Activated T-helper 1 cell treated with anti-CD3 and anti-CD28 coated beads, Interleukin-2, amount 50 U/mL, for 16 hours (primary cell): Measurements from ENCODE around the gene EFCAB13.

Experiments
- DNase-seq, 2 donors: peaks; one replicate each; pipeline ENCODE4 v3.0.0-alpha.2; 2020; ENCODE audit warnings: low read depth in 1 of 2, low spot score in 1 of 2

The EFCAB13 gene

DNA sequence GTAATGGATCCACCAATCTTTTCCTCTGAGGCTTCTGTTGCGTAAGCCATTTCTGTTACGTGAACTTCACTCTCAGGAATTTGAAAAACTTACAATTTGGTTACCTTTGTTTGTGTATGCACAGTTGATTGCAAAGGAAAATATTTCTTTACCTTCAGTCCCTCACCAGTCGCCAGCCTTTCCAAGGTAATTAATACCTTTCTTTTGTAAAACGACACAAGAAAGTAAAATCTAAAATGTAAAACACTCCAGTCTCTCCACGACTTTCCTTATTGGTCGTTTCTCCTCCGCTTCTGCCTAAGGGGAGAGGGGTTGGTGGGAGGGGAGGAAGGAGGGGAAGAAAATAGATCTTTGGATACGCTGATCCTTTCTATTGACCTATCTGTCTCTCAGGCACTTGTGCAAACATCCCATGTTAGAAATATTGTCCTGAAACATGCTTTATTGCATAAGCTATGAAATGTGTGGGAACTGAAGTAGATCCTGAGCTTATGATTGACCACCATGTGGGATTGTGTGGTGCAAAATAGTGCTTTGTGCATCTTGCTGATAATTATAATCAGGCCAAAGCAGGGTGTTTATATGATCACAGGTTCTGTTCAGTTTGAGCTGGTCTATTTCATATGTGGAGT lies 32.4 kb upstream of the EFCAB13 start:
- no peak for DNase-seq

DNA sequence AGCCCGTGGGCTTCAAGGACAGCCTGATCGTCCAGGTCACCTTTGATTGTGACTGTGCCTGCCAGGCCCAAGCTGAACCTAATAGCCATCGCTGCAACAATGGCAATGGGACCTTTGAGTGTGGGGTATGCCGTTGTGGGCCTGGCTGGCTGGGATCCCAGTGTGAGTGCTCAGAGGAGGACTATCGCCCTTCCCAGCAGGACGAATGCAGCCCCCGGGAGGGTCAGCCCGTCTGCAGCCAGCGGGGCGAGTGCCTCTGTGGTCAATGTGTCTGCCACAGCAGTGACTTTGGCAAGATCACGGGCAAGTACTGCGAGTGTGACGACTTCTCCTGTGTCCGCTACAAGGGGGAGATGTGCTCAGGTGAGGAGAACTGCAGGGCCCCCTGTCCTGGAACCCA lies 31.5 kb upstream of the EFCAB13 start:
- DNase-seq, result no peak

DNA sequence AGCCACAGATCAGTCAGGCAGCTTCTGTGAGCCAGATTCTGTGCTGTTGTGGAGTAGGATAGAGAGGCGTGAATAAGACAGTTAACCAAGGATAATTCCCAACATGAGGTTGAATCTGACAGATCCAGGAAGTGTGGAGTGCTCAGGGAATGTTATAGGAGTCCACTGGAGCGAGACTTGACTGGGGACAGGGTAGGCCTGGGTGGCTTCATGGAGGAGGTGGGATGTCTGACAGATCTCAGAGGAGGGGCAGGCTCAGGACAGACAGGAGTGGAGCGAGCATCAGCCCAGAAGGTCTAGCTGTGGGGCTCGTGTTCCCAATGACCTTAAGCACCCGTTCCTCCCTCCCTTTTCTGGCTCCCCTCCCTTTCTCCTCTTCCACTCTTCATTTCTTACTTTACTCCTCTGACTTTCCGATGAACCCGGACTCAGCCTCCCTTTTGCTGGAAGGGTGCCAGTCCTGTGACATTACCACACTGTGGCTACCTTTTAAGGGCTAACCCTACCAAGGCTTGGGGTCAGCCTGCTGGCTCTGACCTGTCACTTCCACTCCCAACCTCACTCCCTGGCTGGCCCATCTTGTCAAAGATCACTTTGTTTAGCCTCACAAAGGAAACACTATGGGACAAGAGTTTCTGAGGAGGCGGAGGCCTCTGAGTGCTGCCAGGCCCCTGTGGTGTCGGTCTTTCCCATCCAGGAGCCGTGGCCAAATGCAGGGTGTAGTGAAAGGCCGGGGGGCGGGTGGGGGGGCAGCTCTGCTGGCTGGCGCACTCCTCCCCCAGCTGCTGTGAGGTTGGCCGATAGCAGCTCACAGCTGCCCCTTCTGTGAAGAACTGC lies 28.5 kb upstream of the EFCAB13 start:
- no peak for DNase-seq

DNA sequence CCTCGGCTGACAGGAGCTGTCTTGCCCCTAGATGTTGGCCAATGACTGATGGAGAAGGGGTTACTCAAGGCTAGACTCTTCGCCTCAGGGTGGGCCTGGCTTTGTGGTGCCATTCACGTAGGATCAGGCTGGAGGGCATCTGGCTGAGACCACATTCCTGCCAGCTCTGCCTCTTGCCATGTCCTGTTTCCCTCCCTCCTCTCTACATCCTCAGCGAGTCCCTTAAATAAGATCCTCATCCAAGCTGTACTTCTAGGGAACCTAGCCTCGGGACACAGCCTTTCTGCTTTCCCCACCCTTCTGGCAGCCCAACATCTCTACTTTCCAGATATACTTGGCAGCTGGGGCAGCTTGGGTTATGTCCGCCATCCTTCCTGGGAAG lies 27.9 kb upstream of the EFCAB13 start:
- DNase-seq, result no peak

DNA sequence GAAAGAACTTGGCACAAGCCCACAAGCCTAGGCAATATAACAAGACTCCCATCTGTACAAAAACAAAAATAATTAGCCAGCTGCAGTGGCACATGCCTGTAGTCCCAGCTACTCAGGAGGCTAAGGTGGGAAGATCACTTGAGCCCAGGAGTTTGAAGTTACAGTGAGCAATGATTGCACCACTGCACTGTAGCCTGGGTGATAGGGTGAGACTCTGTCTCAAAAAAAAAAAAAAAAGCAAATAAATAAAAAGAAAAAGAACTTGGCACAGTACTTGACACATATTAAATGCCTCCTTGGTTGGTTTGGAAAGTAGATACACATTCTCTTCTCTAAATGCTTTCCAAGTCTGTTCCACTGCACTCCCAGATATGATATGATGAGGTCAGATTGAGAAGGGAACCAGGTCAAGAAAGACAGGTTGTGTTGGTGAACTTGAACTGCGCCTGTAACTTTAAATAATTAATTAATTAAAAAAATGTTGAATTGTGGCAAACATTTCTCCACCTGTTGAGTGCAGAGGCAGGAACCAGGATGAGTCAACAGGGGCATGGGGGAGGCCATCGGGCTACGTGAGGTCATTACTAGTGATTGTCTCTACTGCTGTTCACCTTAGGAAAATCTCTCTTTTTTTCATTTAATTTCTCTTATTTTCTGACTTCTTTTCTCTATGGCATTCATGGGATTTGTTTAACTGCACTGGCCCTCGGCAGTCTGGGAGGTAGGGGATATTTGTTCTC lies 25.9 kb upstream of the EFCAB13 start:
- no peak for DNase-seq

DNA sequence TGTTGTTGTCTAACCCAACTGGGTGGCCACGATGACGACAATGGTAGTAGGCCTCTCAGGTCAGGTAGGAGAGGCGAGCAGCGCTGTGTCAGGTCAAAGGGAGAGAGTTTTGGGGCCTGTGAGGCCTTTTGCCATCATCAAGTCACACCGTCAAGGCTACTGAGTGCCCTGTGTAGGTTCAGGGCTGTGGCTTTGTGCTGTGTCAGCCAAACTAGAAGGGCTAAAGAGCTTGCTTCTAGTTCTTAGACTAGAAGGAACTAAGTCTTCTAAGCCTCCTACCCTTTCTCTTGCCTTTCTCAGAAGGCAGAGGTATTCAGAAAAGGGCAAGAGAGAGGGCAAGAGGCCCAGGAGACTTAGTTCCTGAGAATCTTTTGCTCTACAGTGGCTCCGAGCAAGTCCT lies 25.0 kb upstream of the EFCAB13 start:
- DNase-seq, result no peak

DNA sequence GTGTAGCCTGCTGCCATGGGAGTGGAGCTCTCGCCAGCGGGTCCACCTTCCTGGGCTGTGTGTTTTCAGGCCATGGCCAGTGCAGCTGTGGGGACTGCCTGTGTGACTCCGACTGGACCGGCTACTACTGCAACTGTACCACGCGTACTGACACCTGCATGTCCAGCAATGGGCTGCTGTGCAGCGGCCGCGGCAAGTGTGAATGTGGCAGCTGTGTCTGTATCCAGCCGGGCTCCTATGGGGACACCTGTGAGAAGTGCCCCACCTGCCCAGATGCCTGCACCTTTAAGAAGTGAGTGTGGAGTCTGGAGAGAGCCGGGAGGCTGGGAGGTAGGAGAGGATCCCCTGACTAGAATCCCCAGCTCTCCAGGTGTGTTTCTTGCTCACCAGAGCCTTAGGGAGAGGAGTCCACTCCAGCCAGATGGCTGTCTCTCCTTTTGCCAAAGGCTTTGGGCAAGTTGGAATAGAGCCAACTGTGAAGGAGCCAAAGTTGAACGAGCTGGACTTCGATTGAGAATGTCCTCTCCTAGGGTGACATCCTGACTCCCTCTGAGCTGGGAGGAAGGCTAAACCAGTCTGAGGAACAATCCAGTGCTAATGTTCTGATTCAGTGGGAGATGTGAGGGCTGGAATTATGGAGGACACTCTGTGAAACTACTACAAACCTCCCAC lies 24.4 kb upstream of the EFCAB13 start:
- DNase-seq, result no peak

DNA sequence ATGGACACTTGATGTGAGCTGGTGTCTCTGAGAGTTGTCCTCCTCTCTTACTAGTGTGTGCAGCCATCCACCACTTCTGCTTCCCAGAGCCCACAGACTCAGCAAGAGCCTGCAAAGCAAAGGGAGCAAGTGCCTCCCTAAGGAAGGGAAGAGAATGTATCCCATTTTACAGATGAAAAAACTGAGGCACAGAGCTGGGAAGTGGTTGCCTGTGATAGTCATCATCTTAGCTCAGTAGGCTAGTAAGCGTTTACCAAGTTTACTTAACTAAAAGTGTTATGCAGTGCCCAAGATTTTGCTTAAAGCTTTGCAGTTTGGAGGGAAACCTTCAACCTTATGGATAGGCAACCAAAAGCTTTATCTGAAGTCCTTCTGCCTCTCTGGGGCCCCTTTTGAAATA lies 23.0 kb upstream of the EFCAB13 start:
- no peak for DNase-seq

DNA sequence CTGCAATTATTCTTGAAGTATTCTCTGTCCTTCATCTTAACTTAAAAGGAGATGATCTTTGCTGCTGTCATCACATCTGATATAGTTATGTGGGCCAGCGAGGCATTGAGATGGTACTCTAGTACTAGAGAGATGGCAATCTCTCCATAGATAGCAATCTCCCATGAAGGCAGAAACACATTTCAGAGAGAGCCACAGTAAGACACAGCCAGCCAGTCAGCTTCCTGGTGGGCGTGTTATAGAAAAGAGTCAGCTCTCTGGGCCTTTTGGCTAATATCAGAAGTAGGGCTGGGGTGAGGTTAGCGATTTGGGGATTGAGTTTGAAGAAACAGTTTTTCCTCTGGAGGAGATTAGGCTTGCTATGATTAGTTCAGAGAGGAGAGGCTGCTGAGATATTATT lies 22.6 kb upstream of the EFCAB13 start:
- DNase-seq, result no peak

DNA sequence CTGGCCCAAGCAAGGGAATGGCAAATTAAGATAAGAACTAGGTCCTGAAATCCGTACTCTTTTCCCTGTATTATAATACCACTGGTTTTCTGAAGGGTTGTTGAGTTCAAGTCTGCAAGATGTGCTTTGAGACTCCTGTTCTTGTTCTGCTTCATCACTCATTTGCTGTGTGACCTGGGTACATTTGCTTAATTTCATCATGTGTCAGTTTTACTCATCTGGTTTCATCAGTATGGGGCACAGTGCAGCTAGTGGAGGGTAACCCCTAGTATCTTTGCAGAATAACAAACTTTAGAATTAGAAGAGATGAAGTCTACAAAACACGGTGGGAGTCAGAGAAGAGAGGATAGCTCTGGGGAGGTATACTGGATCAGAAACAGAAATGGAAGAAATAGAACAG lies 21.9 kb upstream of the EFCAB13 start:
- no peak for DNase-seq

DNA sequence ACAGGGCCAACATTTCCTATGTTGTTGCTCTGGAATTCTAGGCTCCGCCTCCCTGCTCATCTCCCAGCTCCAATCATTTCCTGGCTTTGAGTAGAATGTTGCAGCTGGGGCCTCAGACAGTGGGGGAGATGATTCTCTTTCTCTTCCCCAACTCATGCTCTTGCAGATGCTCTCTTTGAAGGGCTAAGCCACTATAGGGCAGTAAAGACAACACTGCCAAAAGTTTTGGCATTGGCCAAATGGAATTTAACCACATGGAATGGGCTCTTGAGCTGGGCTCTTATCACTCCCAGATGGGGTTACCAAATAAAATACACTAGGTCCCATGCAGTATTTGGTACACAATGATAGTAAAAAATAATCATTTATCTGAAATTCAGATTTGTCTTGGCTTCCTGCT lies 19.6 kb upstream of the EFCAB13 start:
- DNase-seq, result no peak

DNA sequence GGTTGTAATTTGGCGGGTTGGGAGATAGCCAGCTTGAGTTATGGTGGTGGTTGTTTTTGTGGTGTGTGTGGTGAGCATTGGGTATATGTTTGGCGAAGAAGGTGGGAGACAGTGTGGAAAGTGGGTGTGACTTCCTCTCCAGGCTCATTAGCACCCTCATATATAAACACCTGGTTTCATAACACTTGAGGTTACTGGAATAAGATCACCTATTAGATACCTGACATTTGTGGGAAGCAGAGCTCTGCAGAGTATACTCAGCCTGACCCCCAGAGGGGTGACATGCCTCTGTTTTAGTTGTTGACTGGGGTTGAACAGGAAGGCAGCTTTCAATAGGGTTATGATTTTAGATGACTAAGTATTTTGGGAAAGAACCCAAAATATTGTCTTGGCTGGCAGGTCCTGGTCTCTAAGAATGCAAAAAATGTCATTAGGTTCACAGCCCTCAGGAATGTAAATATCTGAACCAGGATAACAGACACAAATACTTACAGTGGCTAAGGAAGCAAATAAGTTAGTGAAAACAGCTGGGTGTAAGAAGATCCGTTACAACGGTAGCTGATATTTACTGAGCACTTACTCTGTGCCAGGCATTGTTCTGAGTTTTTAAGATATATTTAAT lies 18.3 kb upstream of the EFCAB13 start:
- no peak for DNase-seq

DNA sequence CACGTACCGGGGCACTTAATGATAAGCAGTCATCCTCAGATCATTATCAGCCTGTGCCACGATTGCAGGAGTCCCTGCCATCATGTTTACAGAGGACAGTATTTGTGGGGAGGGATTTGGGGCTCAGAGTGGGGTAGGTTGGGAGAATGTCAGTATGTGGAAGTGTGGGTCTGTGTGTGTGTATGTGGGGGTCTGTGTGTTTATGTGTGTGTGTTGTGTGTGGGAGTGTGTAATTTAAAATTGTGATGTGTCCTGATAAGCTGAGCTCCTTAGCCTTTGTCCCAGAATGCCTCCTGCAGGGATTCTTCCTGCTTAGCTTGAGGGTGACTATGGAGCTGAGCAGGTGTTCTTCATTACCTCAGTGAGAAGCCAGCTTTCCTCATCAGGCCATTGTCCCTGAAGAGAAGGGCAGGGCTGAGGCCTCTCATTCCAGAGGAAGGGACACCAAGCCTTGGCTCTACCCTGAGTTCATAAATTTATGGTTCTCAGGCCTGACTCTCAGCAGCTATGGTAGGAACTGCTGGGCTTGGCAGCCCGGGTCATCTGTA lies 13.5 kb upstream of the EFCAB13 start:
- no peak for DNase-seq

DNA sequence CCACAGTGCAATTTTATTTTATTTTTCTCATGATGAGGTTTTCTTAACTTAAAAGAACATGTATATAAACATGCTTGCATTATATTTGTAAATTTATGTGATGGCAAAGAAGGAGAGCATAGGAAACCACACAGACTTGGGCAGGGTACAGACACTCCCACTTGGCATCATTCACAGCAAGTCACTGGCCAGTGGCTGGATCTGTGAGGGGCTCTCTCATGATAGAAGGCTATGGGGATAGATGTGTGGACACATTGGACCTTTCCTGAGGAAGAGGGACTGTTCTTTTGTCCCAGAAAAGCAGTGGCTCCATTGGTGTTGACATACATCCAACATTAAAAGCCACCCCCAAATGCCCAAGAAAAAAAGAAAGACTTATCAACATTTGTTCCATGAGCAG lies 12.3 kb upstream of the EFCAB13 start:
- DNase-seq, result no peak

DNA sequence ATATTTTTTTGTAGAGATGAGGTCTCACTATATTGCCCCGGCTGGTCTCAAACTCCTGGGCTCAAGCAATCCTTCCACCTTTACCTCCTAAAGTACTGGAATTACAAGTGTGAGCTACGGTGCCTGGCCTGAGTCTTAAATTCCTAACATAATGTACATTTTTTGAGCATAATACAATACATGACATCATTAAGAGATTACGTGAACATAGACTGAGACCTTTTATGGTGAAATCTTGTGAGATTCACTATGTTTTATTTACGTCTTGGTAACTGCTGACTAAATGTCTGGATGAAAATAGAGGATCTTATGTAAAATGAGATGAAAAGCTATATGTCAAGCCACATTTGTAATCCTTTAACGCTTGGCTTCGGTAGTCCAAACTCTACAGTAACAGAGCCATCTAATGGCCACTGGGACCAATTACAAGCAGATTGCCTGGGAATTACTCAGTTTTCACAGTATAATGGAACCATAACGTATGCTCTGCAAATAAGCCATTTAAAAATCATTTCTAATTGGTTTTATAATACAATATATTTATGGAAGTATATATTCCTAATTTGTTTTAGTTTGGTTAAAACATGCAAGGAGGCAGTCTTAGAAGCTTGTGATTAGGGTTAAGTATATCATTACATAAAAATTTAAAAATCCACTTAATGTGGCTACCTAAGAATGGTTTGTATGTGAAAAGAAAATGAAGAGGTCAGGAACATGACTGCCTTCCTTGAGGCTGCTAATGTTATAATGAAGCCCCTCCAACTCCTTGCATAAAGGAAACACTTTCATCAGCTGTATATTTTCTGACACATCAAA lies 8.1 kb upstream of the EFCAB13 start:
- DNase-seq, result no peak

DNA sequence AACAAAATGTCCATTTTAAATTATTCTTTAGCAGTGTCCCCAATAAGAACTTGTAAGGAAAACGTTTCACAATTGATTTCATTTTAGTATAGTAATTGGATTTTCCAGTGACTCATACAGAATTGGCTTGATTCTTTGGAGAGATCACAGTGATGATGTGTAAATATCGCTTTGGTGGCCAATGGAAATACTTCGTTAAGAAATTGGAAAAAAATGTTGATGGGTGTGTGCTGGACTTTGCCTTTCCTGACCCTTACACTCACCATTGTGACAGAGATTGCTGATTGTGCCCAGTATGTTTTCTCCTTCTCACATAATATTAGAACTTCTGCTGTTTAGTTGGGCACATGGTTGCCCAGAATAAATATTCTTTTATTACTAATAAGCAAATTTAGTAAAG lies 7.4 kb upstream of the EFCAB13 start:
- DNase-seq, result no peak

DNA sequence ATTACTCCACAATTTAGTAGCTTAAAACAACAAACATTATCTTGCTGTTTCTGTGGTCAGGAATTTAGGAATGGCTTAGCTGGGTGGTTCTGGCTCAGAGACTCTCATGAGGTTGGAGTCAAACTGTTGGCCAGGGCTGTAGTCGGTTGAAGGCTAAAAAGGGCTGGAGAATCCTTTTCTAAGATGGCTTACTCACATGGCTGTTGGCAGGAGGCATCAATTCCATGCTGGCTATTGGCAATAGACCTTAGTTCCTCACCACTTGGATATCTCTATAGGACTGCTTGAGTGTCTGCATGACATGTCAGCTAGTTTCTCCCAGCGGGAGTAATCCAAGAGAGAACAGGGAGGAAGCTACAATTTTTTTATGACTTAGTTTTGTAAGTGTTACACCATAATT lies 6.6 kb upstream of the EFCAB13 start:
- no peak for DNase-seq

DNA sequence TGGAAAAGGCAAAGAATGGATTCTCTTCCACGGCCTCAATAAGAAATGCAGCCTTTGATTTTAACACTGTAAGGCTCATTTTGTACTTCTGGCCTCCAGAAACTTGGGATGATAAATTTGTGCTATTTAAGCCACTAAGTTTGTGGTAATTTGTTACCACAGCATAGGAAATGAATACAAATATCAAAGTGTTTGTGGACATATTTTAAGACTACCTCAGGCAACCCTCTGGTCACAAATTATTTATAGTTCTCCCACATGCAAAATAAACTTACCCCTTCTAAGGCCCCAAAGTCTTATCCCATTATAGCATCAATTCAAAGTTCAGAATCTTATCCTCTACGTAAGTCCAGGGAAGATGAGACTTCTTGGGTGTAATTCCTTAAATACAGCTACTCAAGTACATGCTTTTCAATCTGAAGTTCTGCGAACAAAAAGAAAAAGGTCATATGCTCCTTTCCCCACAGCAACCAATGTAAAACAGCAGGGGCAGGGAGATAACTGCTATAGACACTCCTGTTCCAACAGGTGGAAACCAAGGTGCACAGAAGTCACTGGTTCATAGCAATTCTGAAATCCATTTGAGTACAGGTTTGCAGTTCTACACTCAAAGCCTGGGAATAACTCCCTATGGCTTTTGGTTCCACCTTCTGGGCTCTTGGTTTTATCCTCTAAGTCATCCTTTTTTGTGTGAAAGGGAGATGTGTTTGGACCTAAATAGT lies 5.4 kb upstream of the EFCAB13 start:
- no peak for DNase-seq

DNA sequence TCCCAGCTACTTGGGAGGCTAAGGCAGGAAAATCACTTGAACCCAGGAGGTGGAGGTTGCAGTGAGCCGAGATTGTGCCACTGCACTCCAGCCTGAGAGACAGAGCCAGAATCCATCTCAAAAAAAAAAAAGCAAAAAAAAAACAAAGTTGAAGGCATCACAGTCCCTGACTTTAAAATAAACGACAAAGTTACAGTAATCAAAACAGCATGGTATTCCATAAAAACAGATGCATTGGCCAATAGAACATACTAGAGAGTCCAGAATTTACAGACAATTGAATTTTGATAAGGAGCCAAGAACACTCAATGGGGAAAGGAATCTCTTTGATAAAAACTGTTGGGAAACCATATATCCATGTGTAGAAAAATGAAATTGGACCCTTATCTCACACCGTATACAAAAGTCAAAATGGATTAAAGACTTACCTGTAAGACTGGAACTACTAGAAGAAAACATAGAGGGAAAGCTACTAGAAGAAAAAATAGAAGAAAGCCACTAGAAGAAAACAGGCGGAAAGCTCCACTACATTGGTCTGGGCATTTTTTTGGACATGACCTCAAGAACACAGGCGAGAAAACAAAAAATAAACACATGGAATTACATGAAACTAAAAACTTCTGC lies 2.8 kb upstream of the EFCAB13 start:
- DNase-seq, result no peak
